Right atrium auricular region (tissue), 2 donors: Measurements from ENCODE around the gene BRCA2. TPM values are rescaled to one million over a fixed set of nuclear protein-coding genes. Genes with fewer than 3 reads are reported as not detected.

Source experiments
- DNase-seq: peaks from one replicate; pipeline ENCODE4 v3.0.0-alpha.2; 2019; ENCODE audit warnings: low spot score
- H3K27ac ChIP-seq, 2 donors: fragments of 200-600 bp; sonication (generic); 1 replicate in 1 of 2; 2 replicates in 1 of 2; pipeline ENCODE4 v1.5.1; 2016 to 2019
- H3K27me3 ChIP-seq, 2 donors: fragments of 200-600 bp; sonication (generic); one replicate each; pipeline versions ENCODE4 v1.5.1 to v1.6.0; 2017 to 2019
- H3K36me3 ChIP-seq: fragments of 200-600 bp; sonication (generic); one replicate; pipeline ENCODE4 v1.5.1; 2016
- H3K4me1 ChIP-seq, 2 donors: fragments of 200-600 bp; sonication (generic); one replicate each; pipeline versions ENCODE4 v1.5.1 to v1.6.0; 2017 to 2019
- H3K4me3 ChIP-seq, 2 donors: fragments of 200-600 bp; sonication (generic); 1 replicate in 1 of 2; 2 replicates in 1 of 2; pipeline ENCODE4 v1.5.1; 2017 to 2019; ENCODE audit warnings: mild to moderate bottlenecking in 1 of 2, moderate library complexity in 1 of 2
- H3K9me3 ChIP-seq, 2 donors: fragments of 200-600 bp; sonication (generic); one replicate each; pipeline ENCODE4 v1.5.1; 2019
- CTCF ChIP-seq, 2 donors: fragments of 200-600 bp; sonication (generic); IDR thresholded peaks; one replicate each; pipeline ENCODE4 v1.5.1; 2019; ENCODE audit warnings: antibody characterized with exemption in 2 of 2
- total RNA-seq, 2 donors: library from RNA; depleted of rRNA; stranded (reverse); fragments of >200 nt; gene quantifications; one replicate each; pipeline ENCODE4 v1.1.0, GENCODE V29; 2016

Gene BRCA2
- total RNA-seq, 2 donors from 2014 or later = 0.15 to 0.24 TPM

DNA sequence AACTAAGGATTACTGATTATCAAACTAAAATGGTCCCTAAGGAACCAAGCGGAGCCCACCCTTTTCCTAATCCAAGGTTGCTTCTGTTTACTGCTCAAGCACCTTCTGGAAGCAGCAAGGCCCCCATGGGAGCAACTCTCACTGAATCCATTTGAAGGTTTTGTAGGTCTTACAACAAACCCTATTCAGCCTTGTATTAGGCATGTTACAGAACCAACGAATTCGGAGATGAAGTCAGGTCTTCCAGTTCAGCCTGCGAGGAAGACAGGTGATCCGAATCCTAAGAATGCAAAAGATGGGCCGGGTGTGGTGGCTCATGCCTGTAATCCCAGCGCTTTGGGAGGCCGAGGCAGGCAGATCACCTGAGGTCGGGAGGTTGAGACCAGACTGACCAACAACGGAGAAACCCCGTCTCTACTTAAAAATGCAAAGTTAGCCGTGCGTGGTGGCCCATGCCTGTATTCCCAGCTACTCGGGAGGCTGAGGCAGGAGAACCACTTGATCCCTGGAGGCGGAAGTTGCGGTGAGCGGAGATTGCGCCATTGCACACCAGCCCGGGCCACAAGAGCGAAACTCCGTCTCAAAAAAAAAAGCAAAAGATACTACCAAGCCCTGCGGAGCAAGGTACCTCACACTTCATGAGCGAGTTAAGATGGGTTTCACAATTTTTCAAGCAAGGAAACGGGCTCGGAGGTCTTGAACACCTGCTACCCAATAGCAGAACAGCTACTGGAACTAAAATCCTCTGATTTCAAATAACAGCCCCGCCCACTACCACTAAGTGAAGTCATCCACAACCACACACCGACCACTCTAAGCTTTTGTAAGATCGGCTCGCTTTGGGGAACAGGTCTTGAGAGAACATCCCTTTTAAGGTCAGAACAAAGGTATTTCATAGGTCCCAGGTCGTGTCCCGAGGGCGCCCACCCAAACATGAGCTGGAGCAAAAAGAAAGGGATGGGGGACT is 754 bp upstream of the BRCA2 start:
- H3K4me3 ChIP-seq = peak overlapping the region; percentile 48 to 82
- H3K9me3 ChIP-seq = no peaks in the 10 kb centered on the region
- no peak for TF ChIP-seq CTCF (IDR thresholded peaks at IDR 0.05)
- H3K27me3 ChIP-seq = no peaks in the 10 kb centered on the region
- peak overlapping the region; percentile 93 to 95 for H3K27ac ChIP-seq
- no peaks in the 10 kb centered on the region for H3K36me3 ChIP-seq
- H3K4me1 ChIP-seq = peaks cover 0 to 13% of the 10 kb centered on the region in 2 donors
- peak; percentile 69 for DNase-seq

DNA sequence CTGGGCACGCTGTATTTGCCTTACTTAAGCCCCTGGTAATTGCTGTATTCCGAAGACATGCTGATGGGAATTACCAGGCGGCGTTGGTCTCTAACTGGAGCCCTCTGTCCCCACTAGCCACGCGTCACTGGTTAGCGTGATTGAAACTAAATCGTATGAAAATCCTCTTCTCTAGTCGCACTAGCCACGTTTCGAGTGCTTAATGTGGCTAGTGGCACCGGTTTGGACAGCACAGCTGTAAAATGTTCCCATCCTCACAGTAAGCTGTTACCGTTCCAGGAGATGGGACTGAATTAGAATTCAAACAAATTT is 676 bp downstream of the BRCA2 start:
- DNase-seq = no peak
- peak overlapping the region; percentile 48 to 82 for H3K4me3 ChIP-seq
- H3K4me1 ChIP-seq = peaks cover 0 to 13% of the 10 kb centered on the region in 2 donors
- peak overlapping the region; percentile 93 to 95 for H3K27ac ChIP-seq
- no peak for TF ChIP-seq CTCF (IDR thresholded peaks at IDR 0.05)
- no peaks in the 10 kb centered on the region for H3K36me3 ChIP-seq
- H3K9me3 ChIP-seq = no peaks in the 10 kb centered on the region
- H3K27me3 ChIP-seq = no peaks in the 10 kb centered on the region

DNA sequence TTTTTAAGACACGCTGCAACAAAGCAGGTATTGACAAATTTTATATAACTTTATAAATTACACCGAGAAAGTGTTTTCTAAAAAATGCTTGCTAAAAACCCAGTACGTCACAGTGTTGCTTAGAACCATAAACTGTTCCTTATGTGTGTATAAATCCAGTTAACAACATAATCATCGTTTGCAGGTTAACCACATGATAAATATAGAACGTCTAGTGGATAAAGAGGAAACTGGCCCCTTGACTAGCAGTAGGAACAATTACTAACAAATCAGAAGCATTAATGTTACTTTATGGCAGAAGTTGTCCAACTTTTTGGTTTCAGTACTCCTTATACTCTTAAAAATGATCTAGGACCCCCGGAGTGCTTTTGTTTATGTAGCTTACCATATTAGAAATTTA is 1.2 kb downstream of the BRCA2 start:
- Histone ChIP-seq H3K36me3 (no peaks in the 10 kb centered on the region), H3K27ac (peak overlapping the region; percentile 93 to 95), H3K27me3 (no peaks in the 10 kb centered on the region), H3K9me3 (no peaks in the 10 kb centered on the region), H3K4me1 (peaks cover 0 to 13% of the 10 kb centered on the region in 2 donors), H3K4me3 (peak overlapping the region in 1 of 2 donors; percentile 82)
- TF ChIP-seq CTCF (IDR thresholded peaks at IDR 0.05) = no peak
- DNase-seq = no peak

- TF ChIP-seq CTCF (IDR thresholded peaks at IDR 0.05) = no peak
- no peak overlapping the region for H3K27ac ChIP-seq
- no peak for DNase-seq
- H3K27me3 ChIP-seq = no peaks in the 10 kb centered on the region
- peaks cover 0 to 13% of the 10 kb centered on the region in 2 donors for H3K4me1 ChIP-seq
- H3K36me3 ChIP-seq = no peaks in the 10 kb centered on the region
- H3K4me3 ChIP-seq = no peak overlapping the region
- H3K9me3 ChIP-seq = no peaks in the 10 kb centered on the region
These were observed 2.6 kb downstream of the BRCA2 start for GRCh38 chr13:32317716-32318465.

GRCh38 chr13:32320528-32320927 is 5.2 kb downstream of the BRCA2 start:
- Histone ChIP-seq H3K27ac (no peak overlapping the region), H3K4me1 (peaks cover 0 to 8% of the 10 kb centered on the region in 2 donors), H3K36me3 (no peaks in the 10 kb centered on the region), H3K27me3 (no peaks in the 10 kb centered on the region), H3K4me3 (no peak overlapping the region), H3K9me3 (no peaks in the 10 kb centered on the region)
- no peak for TF ChIP-seq CTCF (IDR thresholded peaks at IDR 0.05)
- DNase-seq = no peak
